HTR-8/SVneo (cell line): ENCODE data around the gene PAFAH1B2.
"Not testable (repeated sequence)": the region's sequence is repeated elsewhere in the genome, so short reads cannot be mapped to it uniquely, and the experiment has no call there.

Source experiments
- DNase-seq: peaks from one replicate; pipeline ENCODE4 v3.0.0; 2011; ENCODE audit warnings: low spot score, mixed read lengths; ENCODE audit not compliant: insufficient read length
- FAIRE-seq: peaks from 2 replicates; lab custom pipeline; 2011; peaks lifted over from hg19 to GRCh38; lab: Jason Lieb, UNC

The PAFAH1B2 gene

GRCh38 chr11:117199916-117200812 is 56.1 kb downstream of the PAFAH1B2 start:
- DNase-seq (no peak), FAIRE-seq (no peak)

- FAIRE-seq: no peak
- DNase-seq: no peak
These were observed 56.9 kb downstream of the PAFAH1B2 start for GRCh38 chr11:117200813-117201657.

- FAIRE-seq (no peak), DNase-seq (no peak)
These were observed 57.7 kb downstream of the PAFAH1B2 start for GRCh38 chr11:117201658-117202305.

- DNase-seq (no peak), FAIRE-seq (peak; percentile 16)
These were observed 58.4 kb downstream of the PAFAH1B2 start for GRCh38 chr11:117202386-117203068.

- no peak for FAIRE-seq
- DNase-seq: no peak
These were observed 59.0 kb downstream of the PAFAH1B2 start for GRCh38 chr11:117203069-117203407.

GRCh38 chr11:117204283-117205080 is 60.4 kb downstream of the PAFAH1B2 start:
- DNase-seq (no peak), FAIRE-seq (no peak)

- DNase-seq: no peak
- no peak for FAIRE-seq
These were observed 61.2 kb downstream of the PAFAH1B2 start for GRCh38 chr11:117205211-117205818.

- DNase-seq, FAIRE-seq: not testable (repeated sequence)
These were observed 62.0 kb downstream of the PAFAH1B2 start for GRCh38 chr11:117206111-117206510.

GRCh38 chr11:117206859-117207258 is 62.8 kb downstream of the PAFAH1B2 start:
- FAIRE-seq: peak; percentile 99
- DNase-seq: not testable (repeated sequence)

GRCh38 chr11:117207481-117207880 is 63.4 kb downstream of the PAFAH1B2 start:
- DNase-seq: not testable (repeated sequence)
- FAIRE-seq: peak; percentile 78

GRCh38 chr11:117208710-117209109 is 64.6 kb downstream of the PAFAH1B2 start:
- peak; percentile 81 for FAIRE-seq
- not testable (repeated sequence) for DNase-seq

GRCh38 chr11:117209351-117210125 is 65.5 kb downstream of the PAFAH1B2 start:
- not testable (repeated sequence) for DNase-seq, FAIRE-seq

- DNase-seq (no peak), FAIRE-seq (no peak)
These were observed 66.5 kb downstream of the PAFAH1B2 start for GRCh38 chr11:117210620-117211019.

GRCh38 chr11:117212697-117213355 is 68.7 kb downstream of the PAFAH1B2 start:
- DNase-seq: no peak
- FAIRE-seq: no peak

- FAIRE-seq (no peak), DNase-seq (no peak)
These were observed 70.5 kb downstream of the PAFAH1B2 start for GRCh38 chr11:117214404-117215110.

- FAIRE-seq (no peak), DNase-seq (no peak)
These were observed 73.3 kb downstream of the PAFAH1B2 start for GRCh38 chr11:117217141-117218084.
